Lower leg skin (tissue), 4 donors: Measurements from ENCODE around the gene STRA8. TPM values are rescaled to one million over a fixed set of nuclear protein-coding genes. Genes with fewer than 3 reads are reported as not detected.
A peak's percentile ranks its signal among the peaks of the same experiment; 100 is the strongest.

Experiments
- DNase-seq, 2 donors: peaks; one replicate each; pipeline ENCODE4 v3.0.0-alpha.2; 2019; ENCODE audit warnings: low spot score in 2 of 2
- H3K4me3 ChIP-seq: fragments of 200-600 bp; sonication (generic); 2 replicates; pipeline ENCODE4 v1.5.1; 2017; ENCODE audit warnings: mild to moderate bottlenecking, low read depth; ENCODE audit not compliant: poor library complexity, severe bottlenecking
- CTCF ChIP-seq, 3 donors: fragments of 450-650 bp; IDR thresholded peaks; one replicate each; pipeline ENCODE4 v1.5.1; 2016; ENCODE audit warnings: antibody characterized with exemption in 3 of 3, mild to moderate bottlenecking in 3 of 3, moderate library complexity in 2 of 3
- POLR2A ChIP-seq, 2 donors: fragments of 450-650 bp; IDR thresholded peaks; one replicate each; pipeline ENCODE4 v1.6.1; 2016 to 2017; ENCODE audit warnings: antibody characterized with exemption in 2 of 2, mild to moderate bottlenecking in 1 of 2, moderate library complexity in 1 of 2
- WGBS, 2 donors: methylation state at CpG; one replicate each; pipeline ENCODE4 v1.1.5; 2018; 5-methylcytosine and 5-hydroxymethylcytosine counted together
- intact Hi-C: fragments of 100-400 bp; cut with DNase I; formaldehyde crosslinking; loops from one replicate; pipeline ENCODE4 v1.15.0; 2023; ENCODE audit warnings: low total_unique reads
- total RNA-seq, 4 donors: library from RNA; depleted of rRNA; stranded (reverse); fragments of >200 nt; gene quantifications; one replicate each; pipeline ENCODE4 v1.1.0, GENCODE V29; 2016

The STRA8 gene
- total RNA-seq: 1 to 10 TPM in 1 of 4 donors, under 1 TPM in 1, not detected in 2; 0.36 to 5.5 TPM

- TF ChIP-seq CTCF (IDR thresholded peaks at IDR 0.05) (no peak), POLR2A (IDR thresholded peaks at IDR 0.05) (no peak)
- H3K4me3 ChIP-seq: no peak within 1 kb of the TSS
- intact Hi-C loops: no loop called here
- WGBS, 2 donors: 93% methylated on average over 28 of the region's 28 CpGs
- peak in 1 of 2 donors; percentile 75 for DNase-seq
Measured at GRCh38 chr7:135233570-135233969, at the start of gene STRA8. Gene STRA8, plus strand, starts transcription at chr7:135233838. Its CDS starts 6,687 bp downstream, at chr7:135240525.

- WGBS, 2 donors: 90 to 97% methylated on average over 5 of the region's 5 CpGs
- intact Hi-C loops: no loop called here
- peak in 1 of 2 donors; percentile 77 for DNase-seq
- H3K4me3 ChIP-seq: no peak overlapping the region
- no peak for TF ChIP-seq CTCF (IDR thresholded peaks at IDR 0.05)
- no peak for TF ChIP-seq POLR2A (IDR thresholded peaks at IDR 0.05)
Measured at GRCh38 chr7:135184254-135184841, 49.3 kb upstream of the STRA8 start.

GRCh38 chr7:135185471-135186260 lies 48.0 kb upstream of the STRA8 start:
- H3K4me3 ChIP-seq: no peak overlapping the region
- peak in 1 of 2 donors; percentile 72 for DNase-seq
- TF ChIP-seq CTCF (IDR thresholded peaks at IDR 0.05) (no peak), POLR2A (IDR thresholded peaks at IDR 0.05) (no peak)
- intact Hi-C loops: no loop called here
- 86 to 91% methylated on average over 7 of the region's 7 CpGs for WGBS, 2 donors

GRCh38 chr7:135186261-135186540 lies 47.4 kb upstream of the STRA8 start:
- DNase-seq: no peak
- TF ChIP-seq POLR2A (IDR thresholded peaks at IDR 0.05) (no peak), CTCF (IDR thresholded peaks at IDR 0.05) (no peak)
- intact Hi-C loops: no loop called here
- H3K4me3 ChIP-seq: no peak overlapping the region
- WGBS, 2 donors: 96 to 100% methylated on average over 2 to 3 of the region's 3 CpGs

- TF ChIP-seq POLR2A (IDR thresholded peaks at IDR 0.05): no peak
- H3K4me3 ChIP-seq: no peak overlapping the region
- WGBS, 2 donors: 89 to 97% methylated on average over 11 to 12 of the region's 12 CpGs
- intact Hi-C loops: no loop called here
- DNase-seq: peak in 1 of 2 donors; percentile 75
Measured at GRCh38 chr7:135186841-135187253, 46.8 kb upstream of the STRA8 start.

GRCh38 chr7:135188298-135188984 lies 45.2 kb upstream of the STRA8 start:
- intact Hi-C loops: no loop called here
- peak in 1 of 2 donors; percentile 66 for DNase-seq
- WGBS, 2 donors: 91 to 94% methylated on average over 12 of the region's 12 CpGs
- no peak for TF ChIP-seq POLR2A (IDR thresholded peaks at IDR 0.05)
- no peak for TF ChIP-seq CTCF (IDR thresholded peaks at IDR 0.05)
- no peak overlapping the region for H3K4me3 ChIP-seq
